HuH-7.5 (cell line): ENCODE results near the gene STON2.
"Not testable (repeated sequence)": the region's sequence is repeated elsewhere in the genome, so short reads cannot be mapped to it uniquely, and the experiment has no call there.

Source experiments
- DNase-seq: peaks from one replicate; pipeline ENCODE4 v3.0.0; 2011; ENCODE audit warnings: low spot score

Gene STON2

DNA sequence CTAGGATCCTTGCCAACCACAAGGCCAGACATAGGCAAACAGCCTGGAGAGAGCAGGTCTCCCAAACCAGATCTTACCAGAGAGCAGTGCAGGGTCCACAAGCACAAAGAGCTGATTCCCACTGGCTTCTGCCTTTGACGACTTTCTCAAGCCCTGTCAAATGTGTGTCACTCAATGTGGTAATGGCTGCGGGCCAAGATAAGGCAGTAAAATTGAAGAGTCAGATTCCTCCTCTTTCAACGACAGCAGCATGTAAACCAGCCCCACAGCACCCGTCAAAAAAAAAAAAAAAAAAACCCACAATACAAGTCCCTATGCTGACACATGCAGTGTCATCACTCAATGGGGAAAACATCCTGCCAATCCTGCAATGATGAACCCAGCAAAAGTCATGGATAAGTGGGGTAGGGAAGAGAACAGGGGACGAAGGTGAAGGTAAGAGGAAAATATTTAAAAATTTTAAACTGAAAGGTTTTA, at the start of gene STON2:
Gene STON2 (minus strand): TSS at position 123 of the 477 bp plus-strand sequence. CDS start 1,942 bp downstream, outside the sequence.
- no peak for DNase-seq

DNA sequence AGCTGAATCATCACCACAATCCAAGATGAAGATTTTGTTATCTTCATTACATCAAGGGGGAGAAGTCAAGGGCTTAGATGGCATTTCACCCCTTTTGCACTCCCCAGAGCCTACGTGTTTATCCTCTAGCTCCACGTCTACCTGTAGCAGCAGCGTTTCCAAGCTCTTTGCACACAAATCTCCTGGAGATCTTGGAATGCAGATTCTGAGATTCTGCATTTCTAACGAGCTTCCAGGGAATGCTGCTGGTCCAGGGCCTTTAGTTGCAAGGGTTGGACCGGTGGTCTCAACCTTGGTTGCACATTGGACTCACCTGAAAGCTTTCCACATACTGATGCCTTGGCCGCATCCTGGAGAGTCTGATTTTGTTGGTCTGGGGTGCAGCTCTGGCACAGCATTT, 49.5 kb upstream of the STON2 start:
- DNase-seq: no peak

GRCh38 chr14:81449114-81449513, 49.0 kb upstream of the STON2 start:
- no peak for DNase-seq

GRCh38 chr14:81447021-81447764, 47.1 kb upstream of the STON2 start:
- no peak for DNase-seq

GRCh38 chr14:81446279-81447007, 46.3 kb upstream of the STON2 start:
- no peak for DNase-seq

- DNase-seq: no peak
These were observed 41.6 kb upstream of the STON2 start for GRCh38 chr14:81441626-81442134.

DNA sequence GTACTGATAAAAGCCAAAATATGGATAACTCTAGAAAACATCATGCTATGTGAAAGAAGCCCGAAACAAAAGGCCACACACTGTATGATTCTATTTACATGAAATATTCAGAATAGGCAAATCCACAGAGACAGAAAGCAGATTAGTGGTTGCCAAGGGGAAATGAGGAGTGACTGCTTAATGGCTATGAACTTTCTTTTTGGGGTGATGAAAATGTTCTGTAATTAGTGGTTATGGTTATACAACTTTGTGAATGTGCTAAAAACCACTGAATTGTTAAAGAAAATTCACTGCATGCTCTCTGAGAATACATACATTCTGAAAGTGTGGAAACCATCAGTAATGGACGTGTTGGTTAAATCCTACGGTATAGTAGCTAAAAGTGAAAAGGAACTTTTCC, 39.9 kb upstream of the STON2 start:
- DNase-seq: no peak

DNA sequence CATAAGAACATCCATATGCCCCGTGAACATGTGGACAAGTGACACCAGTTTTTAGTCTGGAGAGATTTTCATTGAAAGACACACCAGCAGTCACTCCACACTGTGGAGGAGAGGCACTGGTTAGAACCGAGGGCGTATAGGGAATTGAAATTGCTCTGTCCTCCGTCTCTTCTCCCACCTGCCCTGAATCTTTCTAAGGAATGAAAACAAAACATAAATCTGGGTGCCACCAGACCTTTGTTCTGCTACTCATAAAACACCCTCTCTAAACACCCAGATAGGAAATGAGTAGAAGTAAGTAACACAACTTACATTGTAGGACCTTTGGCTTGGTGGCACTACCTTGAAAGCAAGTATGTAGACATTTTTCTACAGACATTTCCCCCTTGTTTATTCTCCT, 37.1 kb upstream of the STON2 start:
- DNase-seq: no peak

- DNase-seq: peak; percentile 83
These were observed 36.4 kb upstream of the STON2 start for GRCh38 chr14:81436296-81437138.

- peak; percentile 63 for DNase-seq
These were observed 35.5 kb upstream of the STON2 start for GRCh38 chr14:81435391-81436295.

- no peak for DNase-seq
These were observed 34.9 kb upstream of the STON2 start for GRCh38 chr14:81435048-81435390.

- no peak for DNase-seq
These were observed 34.1 kb upstream of the STON2 start for GRCh38 chr14:81434230-81434629.

DNA sequence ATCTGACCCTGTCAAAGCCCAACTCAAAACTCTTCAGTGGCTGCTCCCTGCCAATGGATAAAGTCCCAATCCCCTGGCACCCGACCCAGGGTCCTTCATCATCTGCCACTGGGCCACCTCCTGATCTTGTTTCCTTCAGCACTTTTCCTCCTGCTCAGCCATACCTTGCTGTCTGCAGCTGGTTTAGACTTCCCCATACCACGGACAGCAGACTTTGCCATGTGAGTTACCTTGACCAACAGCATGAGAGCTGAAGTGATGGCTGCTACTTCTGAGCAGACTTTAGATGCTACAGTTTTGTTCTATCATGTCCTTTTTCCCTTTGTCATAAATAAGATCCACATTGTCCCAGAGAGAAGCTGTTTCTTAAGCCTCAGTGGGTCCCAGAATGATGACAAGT, 33.3 kb upstream of the STON2 start:
- DNase-seq: no peak

DNA sequence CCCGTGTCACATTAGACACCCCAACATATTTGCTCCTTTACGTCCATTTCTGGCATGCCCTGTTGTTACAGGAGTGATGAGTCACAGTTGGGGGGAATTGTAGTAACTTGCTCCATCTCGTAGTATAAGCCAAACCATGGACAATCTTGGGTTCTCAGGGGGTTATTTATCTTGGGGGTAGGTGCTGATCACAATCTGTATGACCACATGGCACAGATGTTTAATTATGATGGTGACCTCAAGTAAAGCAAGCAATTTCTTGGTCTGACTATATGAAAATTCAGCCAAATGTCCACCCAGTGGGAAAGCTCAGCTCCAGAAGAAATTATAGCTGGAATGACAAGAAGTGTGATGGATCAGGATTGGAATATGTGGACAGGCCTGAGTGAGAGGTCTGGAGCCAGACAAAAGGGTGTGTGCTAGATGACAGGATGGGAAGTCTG, 32.1 kb upstream of the STON2 start:
- no peak for DNase-seq

- no peak for DNase-seq
These were observed 30.1 kb upstream of the STON2 start for GRCh38 chr14:81430235-81430634.

DNA sequence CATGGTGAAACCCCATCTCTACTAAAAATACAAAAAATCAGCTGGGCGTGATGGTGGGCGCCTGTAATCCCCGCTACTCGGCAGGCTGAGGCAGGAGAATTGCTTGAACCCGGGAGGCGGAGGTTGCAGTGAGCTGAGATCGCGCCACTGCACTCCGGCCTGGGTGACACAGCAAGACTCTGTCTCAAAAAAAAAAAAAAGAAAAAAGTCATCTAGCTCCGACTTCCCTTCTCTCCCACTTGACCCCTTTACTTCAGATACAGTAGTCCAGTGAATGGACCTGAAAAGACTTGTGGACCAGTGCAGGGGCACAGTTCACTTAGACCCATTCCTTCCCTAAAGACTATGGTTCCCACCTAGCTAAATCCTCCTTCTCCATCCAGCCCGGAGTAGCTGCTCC, 29.6 kb upstream of the STON2 start:
- DNase-seq: not testable (repeated sequence)

- no peak for DNase-seq
These were observed 28.9 kb upstream of the STON2 start for GRCh38 chr14:81429028-81429427.

GRCh38 chr14:81427348-81428058, 27.4 kb upstream of the STON2 start:
- DNase-seq: no peak

GRCh38 chr14:81423504-81423903, 23.4 kb upstream of the STON2 start:
- no peak for DNase-seq

DNA sequence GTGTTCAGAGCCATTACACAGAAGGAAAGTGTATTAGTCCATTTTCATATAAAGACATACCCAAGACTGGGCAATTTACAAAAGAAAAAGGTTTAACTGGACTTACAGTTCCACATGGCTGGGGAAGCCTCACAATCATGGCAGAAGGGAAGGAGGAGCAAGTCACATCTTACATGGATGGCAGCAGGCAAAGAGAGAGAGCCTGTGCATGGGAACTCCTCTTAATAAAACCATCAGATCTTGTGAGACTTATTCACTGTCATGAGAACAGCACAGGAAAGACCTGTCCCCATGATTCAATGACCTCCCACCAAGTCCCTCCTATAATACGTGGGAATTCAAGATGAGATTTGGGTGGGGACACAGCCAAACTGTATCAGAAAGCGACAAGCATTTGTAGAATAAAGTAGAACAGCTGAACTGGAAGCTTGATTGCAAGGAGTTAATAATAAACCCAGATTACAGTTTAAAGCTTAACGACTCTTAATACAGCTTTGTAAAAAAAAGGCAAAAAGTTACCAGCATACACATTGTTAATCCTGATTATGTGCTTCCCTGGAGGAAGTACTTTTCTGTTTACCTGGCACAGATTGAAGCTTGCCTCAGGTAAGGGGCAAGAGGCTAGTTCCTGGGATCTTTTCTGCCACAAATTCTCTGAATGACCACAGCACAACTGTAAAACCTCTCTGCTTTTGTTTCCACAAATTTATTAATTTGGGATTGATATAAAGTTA, 18.1 kb upstream of the STON2 start:
- no peak for DNase-seq
